ENCODE results near the gene KRT26.

Gene KRT26

GRCh38 chr17:40726919-40727318, 45.1 kb downstream of the KRT26 start:
- DNase-seq, result no peak

- no peak for DNase-seq
Observed at GRCh38 chr17:40724656-40725055, 47.3 kb downstream of the KRT26 start.

GRCh38 chr17:40722241-40722640, 49.8 kb downstream of the KRT26 start:
- DNase-seq, result no peak

GRCh38 chr17:40720899-40721298, 51.1 kb downstream of the KRT26 start:
- DNase-seq, result no peak

GRCh38 chr17:40718930-40719329, 53.1 kb downstream of the KRT26 start:
- DNase-seq, result no peak

GRCh38 chr17:40717776-40718175, 54.2 kb downstream of the KRT26 start:
- no peak for DNase-seq

Measured in amniotic stem cell (primary cell).